HepG2 (cell line): ENCODE measurements around the gene MRPL2. TPM values are rescaled to one million over a fixed set of nuclear protein-coding genes. Genes with fewer than 3 reads are reported as not detected.
A peak's percentile ranks its signal among the peaks of the same experiment; 100 is the strongest.

Source experiments
- EEA1 ChIP-seq: sonication (generic); formaldehyde crosslinking; IDR thresholded peaks from 2 replicates; pipeline ENCODE4 v1.5.1; 2020; ENCODE audit warnings: mild to moderate bottlenecking, missing genetic modification reagents, borderline replicate concordance
- EZH2 ChIP-seq: conservative IDR thresholded peaks from 2 replicates; pipeline ENCODE4 v1.6.1; 2012; ENCODE audit warnings: mild to moderate bottlenecking, low read depth, low read length, moderate library complexity
- FOXK2 ChIP-seq: fragments of 450-650 bp; IDR thresholded peaks from 2 replicates; pipeline ENCODE4 v1.6.1; 2016
- KIAA2018 ChIP-seq: sonication (generic); formaldehyde crosslinking; IDR thresholded peaks from 2 replicates; pipeline ENCODE4 v1.5.0; 2020; ENCODE audit warnings: mild to moderate bottlenecking, missing genetic modification reagents, borderline replicate concordance
- KMT2B ChIP-seq: IDR thresholded peaks from 2 replicates; pipeline ENCODE4 v1.6.1; 2016; ENCODE audit warnings: missing genetic modification reagents, missing compliant biosample characterization
- NCOR1 ChIP-seq: fragments of 200-600 bp; sonication (generic); IDR thresholded peaks from 2 replicates; pipeline ENCODE4 v1.7.0; 2017; ENCODE audit warnings: antibody characterized with exemption, low read length, borderline replicate concordance
- NFIB ChIP-seq: sonication (generic); formaldehyde crosslinking; IDR thresholded peaks from 2 replicates; pipeline ENCODE4 v1.9.0; 2021; ENCODE audit warnings: missing genetic modification reagents, mild to moderate bottlenecking, borderline replicate concordance
- TRIM24 ChIP-seq: sonication (generic); formaldehyde crosslinking; IDR thresholded peaks from 2 replicates; pipeline ENCODE4 v1.8.0; 2022; ENCODE audit warnings: mild to moderate bottlenecking, missing genetic modification reagents
- ZBTB2 ChIP-seq: sonication (generic); formaldehyde crosslinking; IDR thresholded peaks from 2 replicates; pipeline ENCODE4 v1.8.0; 2022; ENCODE audit warnings: low read depth, missing genetic modification reagents
- ZBTB3 ChIP-seq: sonication (generic); formaldehyde crosslinking; IDR thresholded peaks from 2 replicates; pipeline ENCODE4 v1.4.0; 2020; ENCODE audit warnings: low read depth, mild to moderate bottlenecking, moderate library complexity, missing genetic modification reagents, borderline replicate concordance
- ZNF260 ChIP-seq: sonication (generic); formaldehyde crosslinking; IDR thresholded peaks from 2 replicates; pipeline ENCODE4 v1.4.0; 2020; ENCODE audit warnings: missing genetic modification reagents, low read depth, mild to moderate bottlenecking, borderline replicate concordance
- ZNF333 ChIP-seq: sonication (generic); formaldehyde crosslinking; IDR thresholded peaks from 2 replicates; pipeline ENCODE4 v1.4.0; 2020; ENCODE audit warnings: mild to moderate bottlenecking, missing genetic modification reagents, borderline replicate concordance
- ZNF430 ChIP-seq: sonication (generic); formaldehyde crosslinking; IDR thresholded peaks from 2 replicates; pipeline ENCODE4 v1.9.0; 2021; ENCODE audit warnings: mild to moderate bottlenecking, missing genetic modification reagents
- ZNF468 ChIP-seq: sonication (generic); formaldehyde crosslinking; IDR thresholded peaks from 2 replicates; pipeline ENCODE4 v1.8.0; 2022; ENCODE audit warnings: mild to moderate bottlenecking, moderate library complexity, missing genetic modification reagents
- ZNF790 ChIP-seq: sonication (generic); formaldehyde crosslinking; IDR thresholded peaks from 2 replicates; pipeline ENCODE4 v1.8.0; 2022; ENCODE audit warnings: missing genetic modification reagents, mild to moderate bottlenecking, borderline replicate concordance
- ZNF879 ChIP-seq: sonication (generic); formaldehyde crosslinking; IDR thresholded peaks from 2 replicates; pipeline ENCODE4 v1.8.1; 2023; ENCODE audit warnings: missing genetic modification reagents
- polyA plus RNA-seq, 8 experiments: library from polyadenylated mRNA; depleted of rRNA in 3 of 8; stranded (reverse) in 7 of 8; unstranded in 1 of 8; fragments of >200 nt; fragmentation: Illumina TruSeq in 4 of 8; extraction: Trizol in 4 of 8; gene quantifications; 2 replicates each; pipeline versions ENCODE4 v1.2.1 to v1.2.3, GENCODE V29; 2011 to 2016; ENCODE audit warnings: low read depth in 4 of 8, missing spikeins in 1 of 8, mixed read lengths in 1 of 8; ENCODE audit not compliant: insufficient read depth in 1 of 8
- total RNA-seq, 5 experiments: library from RNA; depleted of rRNA; stranded (reverse); fragments of >200 nt; fragmentation: Illumina TruSeq; extraction: Trizol; gene quantifications; 2 replicates each; pipeline ENCODE4 v1.2.3, GENCODE V29; 2016; ENCODE audit warnings: low read depth in 1 of 5

The MRPL2 gene
- total and polyA plus RNA-seq, 2 of the 13 experiments (the other 11 are each of a cell fraction or from before 2014, with no cell fraction given): 56.8 to 65.6 TPM

GRCh38 chr6:43014434-43014909, 44.8 kb downstream of the MRPL2 start (continued):
- TF ChIP-seq KIAA2018: no peak
- TF ChIP-seq EZH2: no peak
- TF ChIP-seq NCOR1: peak; percentile 5; the same call in 1 of the 2 replicates
- TF ChIP-seq ZNF790 (CRISPR knock-in tag): 0 out of 2 replicates have a peak, but pooled peaks have one; percentile 2
- TF ChIP-seq ZBTB2 (CRISPR knock-in tag): no peak
- TF ChIP-seq ZNF468 (CRISPR knock-in tag): no peak
- TF ChIP-seq ZNF430 (CRISPR knock-in tag): 0 out of 2 replicates have a peak, but pooled peaks have one; percentile 13
- no peak for TF ChIP-seq ZNF260
- no peak for TF ChIP-seq TRIM24 (CRISPR knock-in tag)
- 0 out of 2 replicates have a peak, but pooled peaks have one; percentile 42 for TF ChIP-seq EEA1
- 0 out of 2 replicates have a peak, but pooled peaks have one; percentile 3 for TF ChIP-seq ZBTB3 (CRISPR knock-in tag)
- TF ChIP-seq ZNF879: no peak
- TF ChIP-seq FOXK2: no peak
- TF ChIP-seq NFIB (CRISPR knock-in tag): no peak
- TF ChIP-seq KMT2B: no peak
- TF ChIP-seq ZNF333 (CRISPR knock-in tag): 0 out of 2 replicates have a peak, but pooled peaks have one; percentile 8
